Ishikawa (cell line): ENCODE measurements around the gene ABCG1.

Experiments used
- EGR1 ChIP-seq: IDR thresholded peaks from 2 replicates; pipeline ENCODE4 v1.6.1; 2012
- EP300 ChIP-seq: IDR thresholded peaks from 2 replicates; pipeline ENCODE4 v1.6.1; 2012; ENCODE audit warnings: borderline replicate concordance
- FOXM1 ChIP-seq: IDR thresholded peaks from 2 replicates; pipeline ENCODE4 v1.6.1; 2012; ENCODE audit warnings: low read depth, borderline replicate concordance
- NFIC ChIP-seq: IDR thresholded peaks from 2 replicates; pipeline ENCODE4 v1.6.1; 2012
- RAD21 ChIP-seq: IDR thresholded peaks from 2 replicates; pipeline ENCODE4 v1.6.1; 2012; ENCODE audit warnings: low read depth
- TAF1 ChIP-seq: IDR thresholded peaks from 2 replicates; pipeline ENCODE4 v1.6.1; 2012; ENCODE audit warnings: low read depth, mild to moderate bottlenecking
- TEAD4 ChIP-seq: IDR thresholded peaks from 2 replicates; pipeline ENCODE4 v1.6.1; 2012
- YY1 ChIP-seq: IDR thresholded peaks from 2 replicates; pipeline ENCODE4 v1.6.1; 2012; ENCODE audit warnings: low read depth
- TF ChIP-seq, protein P1 (sequence below): IDR thresholded peaks from 2 replicates; pipeline ENCODE4 v1.6.1; 2012; ENCODE audit warnings: low read depth, mild to moderate bottlenecking

DNA sequence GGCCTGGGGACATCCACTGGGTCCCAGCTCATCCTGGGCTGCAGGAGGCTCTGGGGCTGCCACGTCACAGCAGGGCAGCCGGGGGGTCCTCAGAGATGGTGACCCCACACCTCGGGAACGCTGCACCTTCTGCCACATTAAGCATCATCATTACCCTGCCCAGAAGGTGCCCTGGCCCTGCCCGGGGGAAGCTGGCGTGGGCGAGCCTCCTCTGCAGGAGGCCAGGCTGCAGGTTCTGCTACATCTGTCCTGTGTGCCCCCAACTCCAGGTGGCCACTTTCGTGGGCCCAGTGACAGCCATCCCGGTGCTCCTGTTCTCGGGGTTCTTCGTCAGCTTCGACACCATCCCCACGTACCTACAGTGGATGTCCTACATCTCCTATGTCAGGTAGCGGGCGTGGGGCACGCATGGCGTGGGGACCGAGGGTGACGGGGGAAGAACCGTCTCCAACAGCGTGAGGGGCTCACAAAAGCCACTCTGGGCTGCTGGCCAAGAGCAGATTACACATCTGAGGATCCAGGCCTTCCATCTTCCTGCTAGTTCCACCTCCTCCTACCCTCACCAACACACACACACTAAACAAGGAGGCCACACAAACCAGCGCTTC is 75.4 kb downstream of the ABCG1 start:
- TF ChIP-seq EP300, result no peak
- TF ChIP-seq YY1, result no peak
- no peak for TF ChIP-seq TEAD4
- TF ChIP-seq, protein P1, sequence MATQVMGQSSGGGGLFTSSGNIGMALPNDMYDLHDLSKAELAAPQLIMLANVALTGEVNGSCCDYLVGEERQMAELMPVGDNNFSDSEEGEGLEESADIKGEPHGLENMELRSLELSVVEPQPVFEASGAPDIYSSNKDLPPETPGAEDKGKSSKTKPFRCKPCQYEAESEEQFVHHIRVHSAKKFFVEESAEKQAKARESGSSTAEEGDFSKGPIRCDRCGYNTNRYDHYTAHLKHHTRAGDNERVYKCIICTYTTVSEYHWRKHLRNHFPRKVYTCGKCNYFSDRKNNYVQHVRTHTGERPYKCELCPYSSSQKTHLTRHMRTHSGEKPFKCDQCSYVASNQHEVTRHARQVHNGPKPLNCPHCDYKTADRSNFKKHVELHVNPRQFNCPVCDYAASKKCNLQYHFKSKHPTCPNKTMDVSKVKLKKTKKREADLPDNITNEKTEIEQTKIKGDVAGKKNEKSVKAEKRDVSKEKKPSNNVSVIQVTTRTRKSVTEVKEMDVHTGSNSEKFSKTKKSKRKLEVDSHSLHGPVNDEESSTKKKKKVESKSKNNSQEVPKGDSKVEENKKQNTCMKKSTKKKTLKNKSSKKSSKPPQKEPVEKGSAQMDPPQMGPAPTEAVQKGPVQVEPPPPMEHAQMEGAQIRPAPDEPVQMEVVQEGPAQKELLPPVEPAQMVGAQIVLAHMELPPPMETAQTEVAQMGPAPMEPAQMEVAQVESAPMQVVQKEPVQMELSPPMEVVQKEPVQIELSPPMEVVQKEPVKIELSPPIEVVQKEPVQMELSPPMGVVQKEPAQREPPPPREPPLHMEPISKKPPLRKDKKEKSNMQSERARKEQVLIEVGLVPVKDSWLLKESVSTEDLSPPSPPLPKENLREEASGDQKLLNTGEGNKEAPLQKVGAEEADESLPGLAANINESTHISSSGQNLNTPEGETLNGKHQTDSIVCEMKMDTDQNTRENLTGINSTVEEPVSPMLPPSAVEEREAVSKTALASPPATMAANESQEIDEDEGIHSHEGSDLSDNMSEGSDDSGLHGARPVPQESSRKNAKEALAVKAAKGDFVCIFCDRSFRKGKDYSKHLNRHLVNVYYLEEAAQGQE, result no peak
- no peak for TF ChIP-seq TAF1
- TF ChIP-seq EGR1, result no peak
- TF ChIP-seq FOXM1, result no peak
- TF ChIP-seq RAD21, result no peak
- no peak for TF ChIP-seq NFIC
